ENCODE data around the gene PHYHD1.

PHYHD1 gene
- total RNA-seq = 0 to 0.54 reads per million in 2 donors

DNA sequence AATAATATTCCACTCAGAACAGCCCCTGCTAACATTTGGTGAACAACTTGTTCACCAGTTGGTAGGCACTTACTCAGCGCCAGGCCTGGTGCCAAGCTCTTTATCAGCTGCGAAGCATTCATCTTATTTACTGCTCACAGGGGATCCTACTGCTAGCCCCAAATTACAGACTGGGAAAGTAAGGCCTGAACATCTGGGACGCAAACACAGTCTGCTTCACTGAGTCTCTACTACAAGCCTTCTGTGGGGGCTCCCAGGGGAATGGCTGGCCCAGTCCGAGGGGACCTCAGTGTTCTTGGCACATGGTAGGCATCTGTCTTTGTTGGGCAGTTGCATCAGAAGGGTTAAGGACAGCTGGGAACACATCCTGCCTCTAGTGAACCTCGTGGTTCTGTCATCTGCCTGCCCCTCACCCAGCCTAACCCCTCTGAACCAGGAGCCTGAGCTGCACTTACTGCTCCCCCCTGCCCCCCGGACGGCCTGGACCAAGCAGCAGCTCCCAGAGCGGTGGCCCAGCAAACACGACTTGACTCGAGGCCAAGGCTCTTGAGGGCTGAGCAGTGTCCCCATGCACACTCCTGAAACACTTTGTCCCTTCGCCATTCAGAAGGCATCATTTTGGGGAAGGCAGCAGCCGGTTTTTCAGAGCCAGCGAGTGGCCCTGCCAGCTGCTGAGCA lies at the start of gene PHYHD1:
TSS of gene PHYHD1 (plus strand) at position 602 of the 678 bp plus-strand sequence. CDS start 1,342 bp downstream, outside the sequence.
- no peak for DNase-seq

DNA sequence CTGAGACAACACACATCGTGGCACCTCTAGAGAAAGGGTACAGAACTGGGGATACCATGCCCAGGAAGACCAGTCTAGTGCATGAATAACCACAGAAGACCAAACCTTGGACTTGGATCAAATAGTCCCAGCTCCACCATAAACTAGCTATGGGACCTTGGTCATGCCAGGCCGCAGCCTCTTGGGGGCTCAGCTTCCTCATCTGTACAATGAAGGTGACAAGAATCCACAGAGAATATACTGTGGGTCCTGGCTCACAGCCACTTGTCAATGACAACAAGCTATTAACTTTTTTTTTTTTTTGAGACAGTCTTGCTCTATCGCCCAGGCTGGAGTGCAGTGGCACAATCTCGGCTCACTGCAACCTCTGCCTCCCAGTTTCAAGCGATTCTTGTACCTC lies 42.9 kb upstream of the PHYHD1 start:
- no peak for DNase-seq

- peak; percentile 96 to 98 (median 97) for DNase-seq
Observed at GRCh38 chr9:128881884-128882676, 38.7 kb upstream of the PHYHD1 start, which contains the start of the genes KYAT1 and LRRC8A. KYAT1 (minus strand) TSS chr9:128881950; CDS start chr9:128845405, 36,545 bp downstream. LRRC8A (plus strand) TSS chr9:128882133; CDS start chr9:128907165, 25,032 bp downstream.

GRCh38 chr9:128882677-128883603 lies 37.8 kb upstream of the PHYHD1 start:
- no peak for DNase-seq

DNA sequence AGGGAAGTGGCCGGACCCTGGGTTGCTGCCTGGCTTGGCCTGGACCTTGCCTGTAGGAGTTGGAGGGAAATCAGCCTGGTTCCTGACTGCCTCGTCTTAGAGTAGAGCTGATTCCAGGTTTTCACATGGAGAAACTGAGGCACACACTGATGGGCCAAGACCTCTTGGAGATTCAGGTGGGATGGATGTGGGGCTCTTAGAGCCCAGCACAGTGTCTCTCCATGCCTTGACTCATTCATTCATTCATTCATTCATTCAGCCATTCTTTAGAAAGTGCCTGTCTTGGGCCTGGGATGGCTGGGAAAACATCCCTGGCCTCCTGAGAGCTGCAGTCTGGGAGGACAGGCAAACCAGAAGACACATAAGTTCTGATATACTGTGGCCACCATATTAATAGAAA lies 36.6 kb upstream of the PHYHD1 start:
- DNase-seq = no peak

DNA sequence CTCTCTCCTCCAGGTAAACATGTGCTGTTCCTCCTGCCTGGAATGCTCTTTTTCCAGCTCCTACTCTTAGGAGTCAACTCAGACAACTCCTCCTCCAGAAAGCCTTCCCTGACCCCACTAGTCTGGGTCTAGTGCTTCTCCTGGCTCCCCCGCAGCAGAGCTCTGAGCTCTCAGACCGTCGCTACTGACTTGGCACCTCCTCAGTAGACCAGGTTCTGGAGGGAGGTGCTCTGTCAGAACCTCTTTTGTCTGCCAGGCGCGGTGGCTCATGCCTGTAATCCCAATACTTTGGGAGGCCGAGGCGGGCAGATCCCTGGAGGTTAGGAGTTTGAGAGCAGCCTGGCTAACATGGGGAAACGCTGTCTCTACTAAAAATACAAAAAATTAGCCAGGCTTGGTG lies 35.4 kb upstream of the PHYHD1 start:
- DNase-seq = no peak

GRCh38 chr9:128885798-128886197 lies 35.0 kb upstream of the PHYHD1 start:
- no peak for DNase-seq

- DNase-seq = peak in 1 of 5 experiments; percentile 45
Observed at GRCh38 chr9:128886211-128886891, 34.4 kb upstream of the PHYHD1 start.

- no peak for DNase-seq
Observed at GRCh38 chr9:128887049-128887448, 33.7 kb upstream of the PHYHD1 start.

GRCh38 chr9:128887914-128888350 lies 32.9 kb upstream of the PHYHD1 start:
- DNase-seq = no peak

GRCh38 chr9:128891321-128892220 lies 29.2 kb upstream of the PHYHD1 start:
- DNase-seq = no peak

DNA sequence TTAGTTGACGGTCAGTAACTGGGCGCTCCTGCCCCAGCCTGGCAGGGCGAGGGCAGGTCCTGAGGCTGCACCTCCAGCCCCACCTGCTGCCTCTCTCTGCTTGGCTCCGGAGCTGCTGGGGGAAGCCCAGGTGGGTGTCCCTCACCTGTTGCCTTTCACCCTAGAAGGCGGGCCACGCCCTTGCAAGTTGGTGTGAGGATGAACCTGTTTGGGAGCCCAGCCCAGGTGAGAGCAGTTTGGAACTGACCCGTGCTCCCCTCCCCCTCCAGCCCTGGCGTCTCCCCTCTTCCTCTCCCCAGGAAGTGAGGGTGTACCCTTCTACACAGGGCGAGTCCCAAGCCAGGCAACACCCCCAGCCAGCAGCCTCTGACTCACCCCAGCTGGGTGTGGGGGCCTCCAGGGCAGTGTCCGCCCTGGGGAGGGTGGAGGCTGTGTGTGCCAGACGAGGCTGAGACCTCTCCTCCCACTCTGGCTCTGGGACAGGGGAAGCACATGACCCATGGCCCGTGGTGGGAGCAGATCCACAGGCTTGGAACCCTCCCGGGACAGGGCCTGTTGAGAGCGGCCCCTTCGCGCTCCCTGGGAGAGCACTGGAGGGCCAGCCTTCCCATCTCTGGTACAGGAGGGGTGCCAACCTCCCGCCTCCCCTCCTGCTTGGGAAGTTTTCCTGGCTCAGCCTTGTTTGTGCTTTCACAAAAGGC lies 28.4 kb upstream of the PHYHD1 start:
- no peak for DNase-seq

DNA sequence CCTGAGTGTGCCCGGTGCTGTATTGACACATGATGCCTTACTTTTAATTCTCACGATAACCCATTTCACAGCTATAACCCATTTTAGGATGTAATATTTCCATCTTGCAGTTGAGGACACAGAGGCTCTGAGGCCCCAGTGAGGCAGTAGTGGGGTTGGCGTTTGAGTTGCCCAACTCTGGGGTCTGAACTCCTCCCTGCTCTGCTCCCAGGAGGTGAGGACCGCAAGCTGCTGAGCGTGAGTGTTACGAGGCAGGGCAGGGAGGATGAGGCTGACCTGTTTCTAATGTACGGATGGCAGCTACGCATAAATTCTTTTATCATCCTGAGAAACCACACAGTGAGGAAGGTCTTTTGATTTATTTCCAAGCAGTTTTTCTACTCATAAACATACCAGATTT lies 27.4 kb upstream of the PHYHD1 start:
- no peak for DNase-seq

DNA sequence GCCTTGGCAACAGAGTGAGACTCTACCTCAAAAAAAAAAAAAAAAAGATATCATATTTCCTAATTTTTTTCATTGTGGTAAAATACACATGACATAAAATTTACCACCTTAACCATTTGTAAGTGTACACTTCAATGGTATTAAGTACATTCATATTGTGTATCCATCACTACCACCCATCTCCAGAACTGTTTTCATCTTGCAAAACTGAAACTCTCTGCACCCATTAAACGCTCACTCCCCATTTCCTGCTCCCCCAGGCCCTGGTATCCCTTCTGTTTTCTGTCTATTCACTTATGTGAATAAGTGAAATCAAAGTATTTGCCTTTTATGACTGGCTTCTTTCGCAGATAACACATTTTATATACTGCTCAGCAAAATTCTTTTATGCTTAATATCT lies 26.0 kb upstream of the PHYHD1 start:
- DNase-seq = peak in 1 of 5 experiments; percentile 73

GRCh38 chr9:128895556-128895955 lies 25.2 kb upstream of the PHYHD1 start:
- DNase-seq = no peak

- DNase-seq = peak in 1 of 5 experiments; percentile 34
Observed at GRCh38 chr9:128898382-128898781, 22.4 kb upstream of the PHYHD1 start.

GRCh38 chr9:128898845-128899565 lies 21.8 kb upstream of the PHYHD1 start:
- DNase-seq = no peak

- DNase-seq = peak in 2 of 5 experiments; percentile 27 to 55
Observed at GRCh38 chr9:128899566-128900322, 21.0 kb upstream of the PHYHD1 start.

GRCh38 chr9:128901379-128901778 lies 19.4 kb upstream of the PHYHD1 start:
- no peak for DNase-seq

All from T-helper 2 cell (primary cell).